Measurements from ENCODE around the gene NPAS3.

GRCh38 chr14:33674927-33675326 is 736.2 kb downstream of the NPAS3 start:
- TF ChIP-seq, protein P1, sequence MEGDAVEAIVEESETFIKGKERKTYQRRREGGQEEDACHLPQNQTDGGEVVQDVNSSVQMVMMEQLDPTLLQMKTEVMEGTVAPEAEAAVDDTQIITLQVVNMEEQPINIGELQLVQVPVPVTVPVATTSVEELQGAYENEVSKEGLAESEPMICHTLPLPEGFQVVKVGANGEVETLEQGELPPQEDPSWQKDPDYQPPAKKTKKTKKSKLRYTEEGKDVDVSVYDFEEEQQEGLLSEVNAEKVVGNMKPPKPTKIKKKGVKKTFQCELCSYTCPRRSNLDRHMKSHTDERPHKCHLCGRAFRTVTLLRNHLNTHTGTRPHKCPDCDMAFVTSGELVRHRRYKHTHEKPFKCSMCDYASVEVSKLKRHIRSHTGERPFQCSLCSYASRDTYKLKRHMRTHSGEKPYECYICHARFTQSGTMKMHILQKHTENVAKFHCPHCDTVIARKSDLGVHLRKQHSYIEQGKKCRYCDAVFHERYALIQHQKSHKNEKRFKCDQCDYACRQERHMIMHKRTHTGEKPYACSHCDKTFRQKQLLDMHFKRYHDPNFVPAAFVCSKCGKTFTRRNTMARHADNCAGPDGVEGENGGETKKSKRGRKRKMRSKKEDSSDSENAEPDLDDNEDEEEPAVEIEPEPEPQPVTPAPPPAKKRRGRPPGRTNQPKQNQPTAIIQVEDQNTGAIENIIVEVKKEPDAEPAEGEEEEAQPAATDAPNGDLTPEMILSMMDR (IDR thresholded peaks at IDR 0.05; ENCODE audit: extremely low read depth in 1 of 2, insufficient read depth in 1 of 2, low read depth in 1 of 2, low read length in 2 of 2): no peak
- TF ChIP-seq POLR2A (IDR thresholded peaks at IDR 0.05; ENCODE audit: low read depth, low read length) (no peak), MAX (IDR thresholded peaks at IDR 0.05; ENCODE audit: insufficient read depth, insufficient read length) (no peak)

Measured in endothelial cell of umbilical vein (primary cell).